Measurements from ENCODE around the gene BCL2L2. TPM values are rescaled to one million over a fixed set of nuclear protein-coding genes. Genes with fewer than 3 reads are reported as not detected.

BCL2L2 gene
- total RNA-seq, 6 experiments from 2014 or later = 8.8 to 15.8 (median 12.1) TPM

DNA sequence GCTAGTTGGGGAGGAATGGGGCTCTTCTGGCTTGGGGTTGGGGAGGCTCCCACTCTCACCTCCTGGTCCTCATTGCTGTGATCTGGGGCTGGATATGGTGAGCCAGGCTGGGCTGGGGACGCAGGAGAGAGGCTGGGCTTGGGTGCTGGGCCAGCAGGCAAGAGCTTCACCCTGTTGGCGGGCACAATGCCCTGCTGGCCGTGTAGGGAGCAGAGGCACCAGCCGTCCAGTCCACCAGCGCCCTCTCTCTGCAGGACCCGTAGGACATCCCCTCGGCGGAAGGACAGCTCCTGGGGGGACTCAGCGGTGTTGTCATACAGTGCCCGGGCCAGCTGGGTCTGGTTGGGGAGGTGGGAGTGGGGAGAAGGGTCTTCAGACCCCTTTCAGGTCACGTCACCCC lies 53.9 kb downstream of the BCL2L2 start:
- H3K4me1 ChIP-seq = peaks cover 0 to 8% (median 0%) of the 10 kb centered on the region in 4 donors
- H3K27ac ChIP-seq = no peak overlapping the region
- no peak for TF ChIP-seq POLR2A (IDR thresholded peaks at IDR 0.05)
- TF ChIP-seq, protein P1, sequence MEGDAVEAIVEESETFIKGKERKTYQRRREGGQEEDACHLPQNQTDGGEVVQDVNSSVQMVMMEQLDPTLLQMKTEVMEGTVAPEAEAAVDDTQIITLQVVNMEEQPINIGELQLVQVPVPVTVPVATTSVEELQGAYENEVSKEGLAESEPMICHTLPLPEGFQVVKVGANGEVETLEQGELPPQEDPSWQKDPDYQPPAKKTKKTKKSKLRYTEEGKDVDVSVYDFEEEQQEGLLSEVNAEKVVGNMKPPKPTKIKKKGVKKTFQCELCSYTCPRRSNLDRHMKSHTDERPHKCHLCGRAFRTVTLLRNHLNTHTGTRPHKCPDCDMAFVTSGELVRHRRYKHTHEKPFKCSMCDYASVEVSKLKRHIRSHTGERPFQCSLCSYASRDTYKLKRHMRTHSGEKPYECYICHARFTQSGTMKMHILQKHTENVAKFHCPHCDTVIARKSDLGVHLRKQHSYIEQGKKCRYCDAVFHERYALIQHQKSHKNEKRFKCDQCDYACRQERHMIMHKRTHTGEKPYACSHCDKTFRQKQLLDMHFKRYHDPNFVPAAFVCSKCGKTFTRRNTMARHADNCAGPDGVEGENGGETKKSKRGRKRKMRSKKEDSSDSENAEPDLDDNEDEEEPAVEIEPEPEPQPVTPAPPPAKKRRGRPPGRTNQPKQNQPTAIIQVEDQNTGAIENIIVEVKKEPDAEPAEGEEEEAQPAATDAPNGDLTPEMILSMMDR (IDR thresholded peaks at IDR 0.05) = no peak
- H3K4me3 ChIP-seq = no peak overlapping the region
- WGBS (ENCODE audit: insufficient coverage, low coverage, low lambda C conversion rate, missing lambda C conversion rate) = 67% methylated on average over 1 of the region's 11 CpGs
- H3K9me3 ChIP-seq = no peaks in the 10 kb centered on the region
- intact Hi-C loops (cut with DNase I) = no loop called here
- ATAC-seq = peak in 1 of 4 donors; percentile 5
- H3K27me3 ChIP-seq = peaks cover 0 to 10% of the 10 kb centered on the region in 2 donors
- H3K36me3 ChIP-seq = no peaks in the 10 kb centered on the region
- DNase-seq = peak in 1 of 3 donors; percentile 28

DNA sequence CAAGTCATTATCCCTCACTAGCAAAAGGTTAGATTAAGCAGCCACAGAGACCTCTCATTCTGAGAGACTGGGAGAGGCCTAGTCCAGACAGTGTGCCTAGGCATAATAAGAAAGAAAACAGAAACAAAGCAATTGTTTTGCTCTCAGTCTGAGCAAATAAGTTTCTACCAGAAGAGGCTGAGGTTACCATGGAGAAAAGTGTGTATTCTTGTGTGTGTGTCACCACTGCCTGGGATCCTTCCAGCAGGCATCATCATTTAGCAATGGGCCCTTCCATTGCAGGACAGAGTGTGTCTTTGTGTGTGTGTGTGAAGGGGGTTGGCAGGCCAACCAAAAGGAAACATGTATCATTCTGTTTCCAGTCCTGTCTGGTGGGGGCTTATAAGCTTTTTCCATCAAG lies 54.7 kb downstream of the BCL2L2 start:
- no peak overlapping the region for H3K27ac ChIP-seq
- no peaks in the 10 kb centered on the region for H3K9me3 ChIP-seq
- no peak overlapping the region for H3K4me3 ChIP-seq
- no peaks in the 10 kb centered on the region for H3K36me3 ChIP-seq
- intact Hi-C loops (cut with DNase I) = no loop called here
- DNase-seq (peak in 1 of 3 donors; percentile 10), ATAC-seq (no peak)
- peaks cover 0 to 12% (median 0%) of the 10 kb centered on the region in 4 donors for H3K4me1 ChIP-seq
- H3K27me3 ChIP-seq = peaks cover 0 to 16% of the 10 kb centered on the region in 2 donors
- TF ChIP-seq POLR2A (IDR thresholded peaks at IDR 0.05) = no peak
- TF ChIP-seq, protein P1 (IDR thresholded peaks at IDR 0.05) = no peak

Small RNA genes lying within 50 kb of the gene (small RNA-seq; reads per million reads assigned to genes)
- gene RNU6-1046P = 0 reads per million in 2 experiments

Other genes starting within 250 kb of the BCL2L2 start
- gene CDH24, start 249.3 kb upstream of the BCL2L2 start, total RNA-seq = under 1 TPM; 0.26 to 0.74 (median 0.54) TPM
- gene ACIN1, start 211.7 kb upstream of the BCL2L2 start, total RNA-seq = 10 to 100 TPM; 40.5 to 66.1 (median 52.9) TPM
- gene C14orf119, start 211.3 kb upstream of the BCL2L2 start, total RNA-seq = 10 to 100 TPM; 10.7 to 22.6 (median 14.1) TPM
- not detected for gene CIROP, start 201.8 kb upstream of the BCL2L2 start, total RNA-seq
- under 1 TPM in 2 of 6 experiments, not detected in 4; 0.13 to 0.18 TPM for gene CEBPE, start 187.6 kb upstream of the BCL2L2 start, total RNA-seq
- gene SLC7A8, start 123.2 kb upstream of the BCL2L2 start, total RNA-seq = 10 to 100 TPM in 1 of 6 experiments, 1 to 10 TPM in 5; 3.2 to 10.1 (median 4.4) TPM
- under 1 TPM in 1 of 6 experiments, not detected in 5; 0.49 TPM for gene RNF212B, start 68.9 kb upstream of the BCL2L2 start, total RNA-seq
- gene HOMEZ, start 20.7 kb upstream of the BCL2L2 start, total RNA-seq = 1 to 10 TPM; 3.4 to 8.8 (median 5.3) TPM
- 10 to 100 TPM in 2 of 6 experiments, 1 to 10 TPM in 4; 4.0 to 11.1 (median 8.1) TPM for gene PPP1R3E, start 4.0 kb upstream of the BCL2L2 start, total RNA-seq
- gene PABPN1, start 14.6 kb downstream of the BCL2L2 start, total RNA-seq = 10 to 100 TPM; 23.6 to 95.3 (median 64.6) TPM
- 1 to 10 TPM; 1.5 to 2.7 (median 2.1) TPM for gene SLC22A17, start 46.1 kb downstream of the BCL2L2 start, total RNA-seq
- under 1 TPM; 0.19 to 0.60 (median 0.39) TPM for gene EFS, start 58.3 kb downstream of the BCL2L2 start, total RNA-seq
- gene IL25, start 66.0 kb downstream of the BCL2L2 start, total RNA-seq = not detected
- gene CMTM5, start 70.2 kb downstream of the BCL2L2 start, total RNA-seq = under 1 TPM in 2 of 6 experiments, not detected in 4; 0.32 to 0.49 TPM
- gene MYH6, start 101.4 kb downstream of the BCL2L2 start, total RNA-seq = under 1 TPM in 5 of 6 experiments, not detected in 1; 0.07 to 1.00 (median 0.13) TPM
- 1 to 10 TPM in 1 of 6 experiments, under 1 TPM in 5; 0.30 to 5.6 (median 0.60) TPM for gene MYH7, start 128.8 kb downstream of the BCL2L2 start, total RNA-seq
- 10 to 100 TPM; 12.0 to 16.5 (median 14.3) TPM for gene NGDN, start 162.9 kb downstream of the BCL2L2 start, total RNA-seq
- gene ZFHX2, start 244.9 kb downstream of the BCL2L2 start, total RNA-seq = under 1 TPM; 0.33 to 0.83 (median 0.47) TPM
- gene THTPA, start 249.4 kb downstream of the BCL2L2 start, total RNA-seq = 10 to 100 TPM in 4 of 6 experiments, 1 to 10 TPM in 2; 8.2 to 15.0 (median 11.4) TPM

All from right lobe of liver (tissue), 6 donors.